SK-N-MC (cell line): Measurements from ENCODE around the gene EPS15.

Experiments
- EZH2 ChIP-seq: fragments of 200-600 bp; sonication (generic); IDR thresholded peaks from one replicate; pipeline ENCODE4 v1.6.1; 2017; ENCODE audit warnings: antibody characterized with exemption
- FOXP2 ChIP-seq: optimal IDR thresholded peaks from 2 replicates; pipeline ENCODE3; 2011; ENCODE audit warnings: mild to moderate bottlenecking, moderate library complexity; ENCODE audit not compliant: insufficient read depth; ENCODE audit errors: extremely low read length, control extremely low read depth
- POLR2AphosphoS5 ChIP-seq: IDR thresholded peaks from 2 replicates; pipeline ENCODE4 v1.6.1; 2012; ENCODE audit warnings: mild to moderate bottlenecking, low read depth, low read length, borderline replicate concordance

GRCh38 chr1:51372561-51372960 lies 146.5 kb downstream of the EPS15 start:
- TF ChIP-seq EZH2 (no peak), POLR2AphosphoS5 (no peak), FOXP2 (no peak)
